Astrocyte (in vitro differentiated cells and primary cell): ENCODE measurements around the gene MROH8. TPM values are rescaled to one million over a fixed set of nuclear protein-coding genes. Genes with fewer than 3 reads are reported as not detected.

Experiments
- DNase-seq: peaks from one replicate; pipeline ENCODE4 v3.0.0-alpha.2; 2010; ENCODE audit warnings: low read depth
- FAIRE-seq: peaks from 2 replicates; lab custom pipeline; 2011; peaks lifted over from hg19 to GRCh38; lab: Jason Lieb, UNC
- H2AFZ ChIP-seq: 2 replicates; pipeline ENCODE4 v1.6.0; 2012; ENCODE audit warnings: low read depth, low read length, inconsistent platforms
- H3K27ac ChIP-seq: 2 replicates; pipeline ENCODE4 v1.5.1; 2011; ENCODE audit warnings: low read depth, low read length, inconsistent platforms
- H3K27me3 ChIP-seq: 2 replicates; pipeline ENCODE4 v1.6.0; 2011; ENCODE audit warnings: low read length, inconsistent platforms; ENCODE audit not compliant: insufficient read depth
- H3K36me3 ChIP-seq: 2 replicates; pipeline ENCODE4 v1.5.1; 2011; ENCODE audit warnings: low read length, inconsistent platforms; ENCODE audit not compliant: insufficient read depth
- H3K4me1 ChIP-seq: 2 replicates; pipeline ENCODE4 v1.5.1; 2011; ENCODE audit warnings: low read length, inconsistent platforms; ENCODE audit not compliant: insufficient read depth
- H3K4me2 ChIP-seq: 2 replicates; pipeline ENCODE4 v1.6.0; 2012; ENCODE audit warnings: low read length, inconsistent platforms
- H3K4me3 ChIP-seq: 2 replicates; pipeline ENCODE4 v1.5.1; 2011; ENCODE audit warnings: low read depth, mild to moderate bottlenecking, low read length, inconsistent platforms; ENCODE audit not compliant: insufficient read depth
- H3K79me2 ChIP-seq: 2 replicates; pipeline ENCODE4 v1.6.0; 2012; ENCODE audit warnings: mild to moderate bottlenecking, low read length, inconsistent platforms; ENCODE audit not compliant: insufficient read depth
- H3K9ac ChIP-seq: 2 replicates; pipeline ENCODE4 v1.6.0; 2012; ENCODE audit warnings: mild to moderate bottlenecking, low read length, inconsistent platforms
- H3K9me3 ChIP-seq: 2 replicates; pipeline ENCODE4 v1.5.1; 2012; ENCODE audit warnings: low read depth, mild to moderate bottlenecking, low read length, inconsistent platforms; ENCODE audit not compliant: insufficient read depth
- H4K20me1 ChIP-seq: 2 replicates; pipeline ENCODE4 v1.6.0; 2012; ENCODE audit warnings: low read length, inconsistent platforms; ENCODE audit not compliant: insufficient read depth
- H3K27ac Mint-ChIP-seq: one replicate; pipeline ENCODE4 v1.8.0; 2021; ENCODE audit warnings: mild to moderate bottlenecking, mixed read lengths; ENCODE audit not compliant: unreplicated experiment
- H3K27me3 Mint-ChIP-seq: one replicate; pipeline ENCODE4 v1.8.0; 2021; ENCODE audit warnings: low read depth, mixed read lengths; ENCODE audit not compliant: unreplicated experiment
- H3K36me3 Mint-ChIP-seq: one replicate; pipeline ENCODE4 v1.8.0; 2021; ENCODE audit warnings: low read depth, mixed read lengths; ENCODE audit not compliant: unreplicated experiment
- H3K4me1 Mint-ChIP-seq: one replicate; pipeline ENCODE4 v1.8.0; 2021; ENCODE audit warnings: low read depth, mixed read lengths; ENCODE audit not compliant: unreplicated experiment
- H3K4me3 Mint-ChIP-seq: one replicate; pipeline ENCODE4 v1.8.0; 2021; ENCODE audit warnings: mild to moderate bottlenecking, moderate library complexity, mixed read lengths; ENCODE audit not compliant: unreplicated experiment
- H3K9me3 Mint-ChIP-seq: one replicate; pipeline ENCODE4 v1.8.0; 2021; ENCODE audit warnings: mild to moderate bottlenecking, mixed read lengths; ENCODE audit not compliant: unreplicated experiment
- CTCF ChIP-seq: IDR thresholded peaks from 2 replicates; pipeline ENCODE4 v1.5.1; 2011; ENCODE audit warnings: low read depth, mild to moderate bottlenecking, inconsistent platforms, low read length, moderate library complexity; ENCODE audit not compliant: insufficient read depth
- EZH2 ChIP-seq: IDR thresholded peaks from 2 replicates; pipeline ENCODE4 v1.6.1; 2012; ENCODE audit warnings: mild to moderate bottlenecking, low read length, inconsistent platforms; ENCODE audit not compliant: insufficient read depth
- total RNA-seq: library from RNA; stranded (reverse); gene quantifications from 2 replicates; pipeline ENCODE4 v1.2.1, GENCODE V29; 2021

Gene MROH8
- total RNA-seq, 1 donor from 2014 or later = 1.3 TPM

- Histone ChIP-seq H3K4me1 (no peaks in the 10 kb centered on the region), H3K4me3 (no peak overlapping the region), H4K20me1 (no peaks in the 10 kb centered on the region), H3K79me2 (peaks cover 3% of the 10 kb centered on the region), H3K36me3 (peaks cover 5% of the 10 kb centered on the region), H3K27me3 (no peaks in the 10 kb centered on the region), H3K4me2 (no peak overlapping the region), H3K9me3 (no peaks in the 10 kb centered on the region), H2AFZ (no peak overlapping the region), H3K9ac (no peak overlapping the region), H3K27ac (no peak overlapping the region)
- no peak overlapping the region for H3K27ac Mint-ChIP-seq
- H3K27me3 Mint-ChIP-seq = no peaks in the 10 kb centered on the region
- TF ChIP-seq EZH2 (no peak), CTCF (no peak)
- no peak for DNase-seq
- no peaks in the 10 kb centered on the region for H3K36me3 Mint-ChIP-seq
- H3K4me1 Mint-ChIP-seq = peaks cover under 1% of the 10 kb centered on the region
- H3K4me3 Mint-ChIP-seq = no peak overlapping the region
- H3K9me3 Mint-ChIP-seq = no peaks in the 10 kb centered on the region
- FAIRE-seq = no peak
Observed at GRCh38 chr20:37066168-37066567, 113.2 kb downstream of the MROH8 start.

- Histone ChIP-seq H3K79me2 (no peaks in the 10 kb centered on the region), H3K9ac (no peak overlapping the region), H3K9me3 (no peaks in the 10 kb centered on the region), H3K27ac (no peak overlapping the region), H3K4me3 (no peak overlapping the region), H3K4me1 (no peaks in the 10 kb centered on the region), H3K36me3 (peaks cover 5% of the 10 kb centered on the region), H2AFZ (no peak overlapping the region), H3K4me2 (no peak overlapping the region), H3K27me3 (no peaks in the 10 kb centered on the region), H4K20me1 (no peaks in the 10 kb centered on the region)
- Mint-ChIP-seq H3K4me1 (peaks cover 2% of the 10 kb centered on the region), H3K27me3 (no peaks in the 10 kb centered on the region), H3K27ac (no peak overlapping the region), H3K4me3 (no peak overlapping the region), H3K9me3 (no peaks in the 10 kb centered on the region), H3K36me3 (no peaks in the 10 kb centered on the region)
- FAIRE-seq = no peak
- no peak for TF ChIP-seq CTCF
- no peak for DNase-seq
Observed at GRCh38 chr20:37055276-37055675, 124.1 kb downstream of the MROH8 start.

- Mint-ChIP-seq H3K27ac (no peak overlapping the region), H3K4me1 (peaks cover 2% of the 10 kb centered on the region), H3K9me3 (no peaks in the 10 kb centered on the region), H3K36me3 (peaks cover 2% of the 10 kb centered on the region), H3K4me3 (no peak overlapping the region), H3K27me3 (no peaks in the 10 kb centered on the region)
- no peak for FAIRE-seq
- no peaks in the 10 kb centered on the region for H3K4me1 ChIP-seq
- H3K36me3 ChIP-seq = peaks cover 3% of the 10 kb centered on the region
- no peak overlapping the region for H3K9ac ChIP-seq
- H3K9me3 ChIP-seq = no peaks in the 10 kb centered on the region
- H4K20me1 ChIP-seq = no peaks in the 10 kb centered on the region
- H3K27ac ChIP-seq = no peak overlapping the region
- H3K4me2 ChIP-seq = no peak overlapping the region
- no peak for TF ChIP-seq CTCF
- no peak for TF ChIP-seq EZH2
- DNase-seq = no peak
- H3K4me3 ChIP-seq = no peak overlapping the region
- no peak overlapping the region for H2AFZ ChIP-seq
- no peaks in the 10 kb centered on the region for H3K27me3 ChIP-seq
- H3K79me2 ChIP-seq = no peaks in the 10 kb centered on the region
Observed at GRCh38 chr20:37053230-37053950, 126.0 kb downstream of the MROH8 start.
